Upper lobe of left lung (tissue), 4 donors: ENCODE data around the gene FHIP1B.
"Not testable (repeated sequence)": the region's sequence is repeated elsewhere in the genome, so short reads cannot be mapped to it uniquely, and the experiment has no call there.

Experiments used
- EP300 ChIP-seq, 4 donors: sonication (generic); formaldehyde crosslinking; IDR thresholded peaks; one replicate each; pipeline ENCODE4 v1.5.1; 2017; ENCODE audit warnings: antibody characterized with exemption in 4 of 4, control low read depth in 2 of 4
- POLR2A ChIP-seq, 4 donors: fragments of 450-650 bp; IDR thresholded peaks; one replicate each; pipeline ENCODE4 v1.5.1; 2016 to 2017; ENCODE audit warnings: antibody characterized with exemption in 4 of 4, mild to moderate bottlenecking in 2 of 4
- POLR2AphosphoS5 ChIP-seq, 2 donors: sonication (generic); formaldehyde crosslinking; IDR thresholded peaks; one replicate each; pipeline ENCODE4 v1.5.1; 2017; ENCODE audit warnings: antibody characterized with exemption in 2 of 2
- TF ChIP-seq, protein P1 (sequence below), 6 experiments: fragments of 450-650 bp in 4 of 6; fragments of 200-600 bp in 2 of 6; sonication (generic) in 2 of 6; IDR thresholded peaks; one replicate each; pipeline ENCODE4 v1.5.1; 2016 to 2019; ENCODE audit warnings: antibody characterized with exemption in 6 of 6

DNA sequence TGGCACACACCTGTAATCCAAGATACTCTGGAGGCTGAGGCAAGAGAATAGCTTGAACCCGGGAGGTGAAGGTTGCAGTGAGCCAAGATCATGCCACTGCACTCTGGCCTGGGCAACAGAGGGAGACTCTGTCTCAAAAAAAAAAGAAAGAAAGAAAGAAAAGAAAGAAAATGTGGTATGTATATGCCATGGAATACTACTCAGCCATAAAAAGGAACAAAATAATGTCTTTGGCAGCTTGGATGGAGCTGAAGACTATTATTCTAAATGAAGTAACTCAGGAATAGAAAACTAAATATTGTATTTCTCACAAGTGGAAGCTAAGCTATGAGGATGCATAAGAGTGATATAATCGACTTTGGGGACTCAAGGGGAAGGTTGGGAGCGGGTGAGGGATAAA lies 14.5 kb upstream of the FHIP1B start:
- not testable (repeated sequence) for TF ChIP-seq EP300, POLR2A, POLR2AphosphoS5 (IDR thresholded peaks at IDR 0.05)
- TF ChIP-seq, protein P1, sequence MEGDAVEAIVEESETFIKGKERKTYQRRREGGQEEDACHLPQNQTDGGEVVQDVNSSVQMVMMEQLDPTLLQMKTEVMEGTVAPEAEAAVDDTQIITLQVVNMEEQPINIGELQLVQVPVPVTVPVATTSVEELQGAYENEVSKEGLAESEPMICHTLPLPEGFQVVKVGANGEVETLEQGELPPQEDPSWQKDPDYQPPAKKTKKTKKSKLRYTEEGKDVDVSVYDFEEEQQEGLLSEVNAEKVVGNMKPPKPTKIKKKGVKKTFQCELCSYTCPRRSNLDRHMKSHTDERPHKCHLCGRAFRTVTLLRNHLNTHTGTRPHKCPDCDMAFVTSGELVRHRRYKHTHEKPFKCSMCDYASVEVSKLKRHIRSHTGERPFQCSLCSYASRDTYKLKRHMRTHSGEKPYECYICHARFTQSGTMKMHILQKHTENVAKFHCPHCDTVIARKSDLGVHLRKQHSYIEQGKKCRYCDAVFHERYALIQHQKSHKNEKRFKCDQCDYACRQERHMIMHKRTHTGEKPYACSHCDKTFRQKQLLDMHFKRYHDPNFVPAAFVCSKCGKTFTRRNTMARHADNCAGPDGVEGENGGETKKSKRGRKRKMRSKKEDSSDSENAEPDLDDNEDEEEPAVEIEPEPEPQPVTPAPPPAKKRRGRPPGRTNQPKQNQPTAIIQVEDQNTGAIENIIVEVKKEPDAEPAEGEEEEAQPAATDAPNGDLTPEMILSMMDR (IDR thresholded peaks at IDR 0.05), result not testable (repeated sequence)
